Gastroesophageal sphincter (tissue), 4 donors: ENCODE measurements around the gene MPDZ. TPM values are rescaled to one million over a fixed set of nuclear protein-coding genes. Genes with fewer than 3 reads are reported as not detected.

Source experiments
- ATAC-seq: fragments of 150-250 bp; one replicate; pipeline ENCODE4 v1.9.1; 2016; ENCODE audit warnings: mild to moderate bottlenecking, moderate library complexity
- H3K27ac ChIP-seq, 4 donors: fragments of 200-600 bp; sonication (generic) in 3 of 4; 1 replicate in 3 of 4; 2 replicates in 1 of 4; pipeline ENCODE4 v1.5.1; 2016 to 2019
- H3K27me3 ChIP-seq: fragments of 200-600 bp; sonication (generic); one replicate; pipeline ENCODE4 v1.5.1; 2019
- H3K36me3 ChIP-seq, 2 donors: fragments of 200-600 bp; sonication (generic); one replicate each; pipeline ENCODE4 v1.5.1; 2019; ENCODE audit warnings: control low read depth in 1 of 2
- H3K4me1 ChIP-seq, 3 donors: fragments of 200-600 bp; sonication (generic); 1 replicate in 2 of 3; 2 replicates in 1 of 3; pipeline ENCODE4 v1.5.1; 2016 to 2019; ENCODE audit warnings: control low read depth in 2 of 3
- H3K4me3 ChIP-seq, 2 donors: fragments of 200-600 bp; sonication (generic); one replicate each; pipeline ENCODE4 v1.5.1; 2019; ENCODE audit warnings: mild to moderate bottlenecking in 1 of 2, moderate library complexity in 1 of 2
- H3K9me3 ChIP-seq, 3 donors: fragments of 200-600 bp; sonication (generic); one replicate each; pipeline ENCODE4 v1.5.1; 2017 to 2019; ENCODE audit warnings: control low read depth in 2 of 3
- EP300 ChIP-seq: sonication (generic); formaldehyde crosslinking; IDR thresholded peaks from one replicate; pipeline ENCODE4 v1.6.1; 2017; ENCODE audit warnings: antibody characterized with exemption, mild to moderate bottlenecking
- POLR2A ChIP-seq, 2 donors: fragments of 450-650 bp; IDR thresholded peaks; one replicate each; pipeline ENCODE4 v1.6.1; 2017; ENCODE audit warnings: antibody characterized with exemption in 2 of 2, mild to moderate bottlenecking in 2 of 2, moderate library complexity in 1 of 2
- POLR2AphosphoS5 ChIP-seq: sonication (generic); formaldehyde crosslinking; IDR thresholded peaks from one replicate; pipeline ENCODE4 v1.6.1; 2017; ENCODE audit warnings: antibody characterized with exemption
- WGBS, 2 donors: methylation state at CpG; one replicate each; pipeline ENCODE4 v1.1.5; 2018; ENCODE audit warnings: low coverage in 1 of 2; 5-methylcytosine and 5-hydroxymethylcytosine counted together
- total RNA-seq, 4 donors: library from RNA; depleted of rRNA; stranded (reverse); fragments of >200 nt; gene quantifications; one replicate each; pipeline ENCODE4 v1.1.0, GENCODE V29; 2016
- TF ChIP-seq, protein P1 (sequence below), 4 experiments: fragments of 200-600 bp in 2 of 4; fragments of 450-650 bp in 2 of 4; sonication (generic) in 1 of 4; IDR thresholded peaks; one replicate each; pipeline ENCODE4 v1.5.1; 2017 to 2019; ENCODE audit warnings: antibody characterized with exemption in 4 of 4, mild to moderate bottlenecking in 2 of 4, moderate library complexity in 2 of 4

Gene MPDZ
- total RNA-seq, 4 donors from 2014 or later, result 71.8 to 102 (median 81.2) TPM

DNA sequence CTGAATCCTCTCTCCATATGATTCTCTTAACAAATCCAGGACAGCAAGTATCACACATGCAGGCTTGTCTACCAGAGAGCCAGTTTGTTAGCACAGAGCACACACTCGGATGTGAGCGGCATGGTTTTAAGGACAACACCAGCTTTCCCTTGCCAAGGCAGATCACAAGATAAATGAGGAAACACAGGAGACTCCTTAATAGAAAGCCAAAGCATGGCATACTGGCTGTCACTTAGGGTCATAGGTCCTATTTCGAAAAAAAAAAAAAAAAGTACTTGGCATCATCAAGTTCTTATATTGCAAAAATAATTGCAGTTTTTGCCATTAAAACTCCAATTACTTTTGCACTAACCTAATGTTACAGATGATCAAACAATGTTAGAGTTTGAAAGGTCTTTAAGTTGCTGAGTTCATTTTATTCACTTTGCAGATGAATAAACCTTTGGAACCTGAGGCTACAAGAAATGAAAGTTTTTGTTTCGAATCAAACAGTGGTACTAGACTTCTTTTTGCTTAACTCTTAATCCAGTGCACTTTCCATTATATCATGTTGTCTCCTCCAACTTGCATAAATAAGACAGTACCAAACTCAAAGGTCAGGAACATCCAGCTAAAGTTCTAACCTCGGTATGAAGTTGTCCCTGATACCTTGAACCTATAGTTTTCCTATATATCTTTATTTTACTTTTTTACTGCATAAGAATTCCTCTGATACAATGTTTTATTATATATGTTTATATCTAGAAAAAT lies 138.5 kb downstream of the MPDZ start:
- Histone ChIP-seq H3K9me3 (no peaks in the 10 kb centered on the region), H3K4me1 (peaks cover 0 to 32% (median 6%) of the 10 kb centered on the region in 3 donors), H3K4me3 (no peak overlapping the region), H3K36me3 (peaks cover 0 to 37% of the 10 kb centered on the region in 2 donors), H3K27me3 (no peaks in the 10 kb centered on the region), H3K27ac (no peak overlapping the region)
- WGBS, 2 donors, result 68 to 89% methylated on average over 3 to 5 of the region's 5 CpGs
- no peak for ATAC-seq
- TF ChIP-seq POLR2AphosphoS5 (no peak), POLR2A (IDR thresholded peaks at IDR 0.05) (no peak), EP300 (no peak)
- TF ChIP-seq, protein P1, sequence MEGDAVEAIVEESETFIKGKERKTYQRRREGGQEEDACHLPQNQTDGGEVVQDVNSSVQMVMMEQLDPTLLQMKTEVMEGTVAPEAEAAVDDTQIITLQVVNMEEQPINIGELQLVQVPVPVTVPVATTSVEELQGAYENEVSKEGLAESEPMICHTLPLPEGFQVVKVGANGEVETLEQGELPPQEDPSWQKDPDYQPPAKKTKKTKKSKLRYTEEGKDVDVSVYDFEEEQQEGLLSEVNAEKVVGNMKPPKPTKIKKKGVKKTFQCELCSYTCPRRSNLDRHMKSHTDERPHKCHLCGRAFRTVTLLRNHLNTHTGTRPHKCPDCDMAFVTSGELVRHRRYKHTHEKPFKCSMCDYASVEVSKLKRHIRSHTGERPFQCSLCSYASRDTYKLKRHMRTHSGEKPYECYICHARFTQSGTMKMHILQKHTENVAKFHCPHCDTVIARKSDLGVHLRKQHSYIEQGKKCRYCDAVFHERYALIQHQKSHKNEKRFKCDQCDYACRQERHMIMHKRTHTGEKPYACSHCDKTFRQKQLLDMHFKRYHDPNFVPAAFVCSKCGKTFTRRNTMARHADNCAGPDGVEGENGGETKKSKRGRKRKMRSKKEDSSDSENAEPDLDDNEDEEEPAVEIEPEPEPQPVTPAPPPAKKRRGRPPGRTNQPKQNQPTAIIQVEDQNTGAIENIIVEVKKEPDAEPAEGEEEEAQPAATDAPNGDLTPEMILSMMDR (IDR thresholded peaks at IDR 0.05), result no peak

DNA sequence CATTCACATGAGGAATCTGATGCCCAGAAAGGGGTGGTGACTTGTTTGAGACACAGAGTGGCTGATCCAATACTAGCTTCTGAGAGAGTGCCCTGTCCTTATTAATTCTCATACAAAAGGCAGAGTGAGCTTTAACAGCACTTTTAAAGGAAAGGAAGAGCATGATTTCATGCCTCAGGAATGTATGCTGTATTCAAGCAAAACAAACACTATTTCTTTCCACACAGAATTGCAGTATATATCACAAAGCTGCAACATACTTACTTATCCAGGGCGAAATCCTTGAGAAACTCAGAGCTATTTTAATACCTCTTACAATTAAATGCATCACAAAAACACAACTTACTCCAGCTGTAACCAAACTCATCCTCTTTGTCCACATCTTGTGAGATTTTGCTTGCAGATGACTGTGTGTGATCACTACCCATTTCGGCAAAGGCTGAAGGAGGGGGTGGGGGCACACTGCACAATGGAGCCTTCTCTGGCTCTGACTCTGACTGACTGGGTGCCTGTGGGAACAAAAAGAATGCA lies 139.8 kb downstream of the MPDZ start:
- TF ChIP-seq EP300, result no peak
- TF ChIP-seq POLR2AphosphoS5, result no peak
- TF ChIP-seq POLR2A (IDR thresholded peaks at IDR 0.05), result no peak
- TF ChIP-seq, protein P1 (IDR thresholded peaks at IDR 0.05), result no peak
- H3K9me3 ChIP-seq, result no peaks in the 10 kb centered on the region
- peaks cover 0 to 50% of the 10 kb centered on the region in 2 donors for H3K36me3 ChIP-seq
- no peak for ATAC-seq
- H3K27ac ChIP-seq, result no peak overlapping the region
- no peak overlapping the region for H3K4me3 ChIP-seq
- no peaks in the 10 kb centered on the region for H3K27me3 ChIP-seq
- H3K4me1 ChIP-seq, result peaks cover 0 to 24% (median 3%) of the 10 kb centered on the region in 3 donors
- WGBS, 2 donors, result 46 to 71% methylated on average over 1 to 2 of the region's 2 CpGs

DNA sequence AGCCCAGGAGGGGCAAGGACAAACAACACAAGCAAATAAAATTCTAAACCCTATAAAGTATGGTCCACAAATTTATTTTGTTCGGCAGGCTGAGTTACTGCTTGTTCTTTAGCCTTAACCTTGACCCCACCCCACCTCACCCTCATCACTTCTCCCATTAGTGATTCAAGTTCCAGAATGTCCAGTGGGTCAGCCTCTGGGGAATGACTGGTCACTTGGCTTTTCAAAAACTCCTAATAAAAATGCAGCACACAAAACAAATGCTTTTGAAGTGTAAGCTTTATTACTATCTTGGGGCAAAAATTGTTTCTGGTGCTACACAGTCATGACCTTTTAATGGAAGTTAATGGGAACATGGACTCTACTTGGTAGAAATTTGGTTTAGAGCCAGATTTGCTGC lies 142.1 kb downstream of the MPDZ start:
- no peaks in the 10 kb centered on the region for H3K9me3 ChIP-seq
- WGBS, 2 donors, result 47 to 100% methylated on average over 1 of the region's 1 CpG
- no peak overlapping the region for H3K27ac ChIP-seq
- peaks cover 0 to 73% of the 10 kb centered on the region in 2 donors for H3K36me3 ChIP-seq
- peaks cover 0 to 9% (median 2%) of the 10 kb centered on the region in 3 donors for H3K4me1 ChIP-seq
- TF ChIP-seq, protein P1 (IDR thresholded peaks at IDR 0.05), result no peak
- H3K4me3 ChIP-seq, result no peak overlapping the region
- ATAC-seq, result no peak
- H3K27me3 ChIP-seq, result no peaks in the 10 kb centered on the region

DNA sequence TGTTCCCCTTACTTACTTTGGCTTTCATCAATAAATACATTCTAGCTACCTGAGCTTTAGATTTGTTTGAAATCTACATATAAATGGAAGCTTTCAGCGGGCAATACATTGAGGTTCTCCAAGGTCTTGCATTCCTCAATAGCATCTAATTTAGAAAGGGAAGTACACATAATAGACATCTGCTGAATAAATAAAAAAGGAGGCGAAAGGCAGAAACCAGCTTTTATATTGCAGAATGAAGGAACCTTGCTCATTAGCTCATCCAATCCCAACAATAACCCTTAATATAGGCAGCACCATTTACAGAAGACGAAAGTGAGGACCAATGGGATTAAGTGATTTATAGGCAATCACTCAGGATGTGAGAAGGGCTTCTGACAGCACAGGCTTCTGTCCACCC lies 147.5 kb downstream of the MPDZ start:
- ATAC-seq, result no peak
- H3K27me3 ChIP-seq, result no peaks in the 10 kb centered on the region
- H3K4me1 ChIP-seq, result peaks cover 0 to 16% (median 0%) of the 10 kb centered on the region in 3 donors
- peaks cover 0 to 67% of the 10 kb centered on the region in 2 donors for H3K36me3 ChIP-seq
- no peaks in the 10 kb centered on the region for H3K9me3 ChIP-seq
- TF ChIP-seq POLR2AphosphoS5, result no peak
- no peak for TF ChIP-seq POLR2A (IDR thresholded peaks at IDR 0.05)
- no peak for TF ChIP-seq EP300
- TF ChIP-seq, protein P1 (IDR thresholded peaks at IDR 0.05), result no peak
- no peak overlapping the region for H3K4me3 ChIP-seq
- WGBS, 2 donors, result 89 to 100% methylated on average over 2 to 3 of the region's 3 CpGs
- H3K27ac ChIP-seq, result no peak overlapping the region

DNA sequence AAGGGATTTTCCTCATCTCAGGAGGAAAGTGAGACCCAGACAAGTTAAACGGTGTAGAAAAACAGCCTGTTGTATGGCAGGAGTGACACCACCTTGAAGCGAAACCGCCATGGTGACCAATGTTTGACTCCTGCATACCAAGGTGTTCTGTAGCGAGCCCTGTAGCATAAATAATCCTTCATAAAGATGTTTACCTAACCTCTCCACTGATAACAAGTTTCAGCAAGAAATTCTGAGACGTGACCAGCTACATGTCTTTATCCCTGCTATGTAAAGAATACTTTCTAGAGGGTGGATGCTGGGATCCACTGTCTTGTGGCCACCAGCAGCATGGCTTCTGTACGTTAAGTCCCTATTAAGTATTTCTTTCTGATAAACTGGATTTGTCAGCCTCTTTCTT lies 148.1 kb downstream of the MPDZ start:
- no peak overlapping the region for H3K4me3 ChIP-seq
- no peak for ATAC-seq
- peaks cover 0 to 61% of the 10 kb centered on the region in 2 donors for H3K36me3 ChIP-seq
- no peaks in the 10 kb centered on the region for H3K27me3 ChIP-seq
- H3K4me1 ChIP-seq, result peaks cover 0 to 21% (median 0%) of the 10 kb centered on the region in 3 donors
- no peaks in the 10 kb centered on the region for H3K9me3 ChIP-seq
- no peak for TF ChIP-seq POLR2AphosphoS5
- TF ChIP-seq, protein P1 (IDR thresholded peaks at IDR 0.05), result no peak
- no peak for TF ChIP-seq EP300
- TF ChIP-seq POLR2A (IDR thresholded peaks at IDR 0.05), result no peak
- WGBS, 2 donors, result 75 to 94% methylated on average over 6 of the region's 6 CpGs
- no peak overlapping the region for H3K27ac ChIP-seq
